Hepatocyte (in vitro differentiated cells): ENCODE results near the gene PNPLA2.

ENCODE experiments used
- EZH2 ChIP-seq: fragments of 200-600 bp; sonication (generic); IDR thresholded peaks from 2 replicates; pipeline ENCODE4 v1.6.1; 2016; ENCODE audit warnings: antibody characterized with exemption, mild to moderate bottlenecking, borderline replicate concordance
- EZH2phosphoT487 ChIP-seq: fragments of 200-600 bp; sonication (generic); IDR thresholded peaks from one replicate; pipeline ENCODE4 v1.6.1; 2018; ENCODE audit warnings: antibody characterized with exemption, mild to moderate bottlenecking, low read depth, moderate library complexity; ENCODE audit not compliant: unreplicated experiment, severe bottlenecking
- TF ChIP-seq, protein P1 (sequence below): fragments of 200-600 bp; sonication (generic); IDR thresholded peaks from 2 replicates; pipeline ENCODE4 v1.5.1; 2016; ENCODE audit warnings: antibody characterized with exemption, mild to moderate bottlenecking; ENCODE audit not compliant: poor library complexity

DNA sequence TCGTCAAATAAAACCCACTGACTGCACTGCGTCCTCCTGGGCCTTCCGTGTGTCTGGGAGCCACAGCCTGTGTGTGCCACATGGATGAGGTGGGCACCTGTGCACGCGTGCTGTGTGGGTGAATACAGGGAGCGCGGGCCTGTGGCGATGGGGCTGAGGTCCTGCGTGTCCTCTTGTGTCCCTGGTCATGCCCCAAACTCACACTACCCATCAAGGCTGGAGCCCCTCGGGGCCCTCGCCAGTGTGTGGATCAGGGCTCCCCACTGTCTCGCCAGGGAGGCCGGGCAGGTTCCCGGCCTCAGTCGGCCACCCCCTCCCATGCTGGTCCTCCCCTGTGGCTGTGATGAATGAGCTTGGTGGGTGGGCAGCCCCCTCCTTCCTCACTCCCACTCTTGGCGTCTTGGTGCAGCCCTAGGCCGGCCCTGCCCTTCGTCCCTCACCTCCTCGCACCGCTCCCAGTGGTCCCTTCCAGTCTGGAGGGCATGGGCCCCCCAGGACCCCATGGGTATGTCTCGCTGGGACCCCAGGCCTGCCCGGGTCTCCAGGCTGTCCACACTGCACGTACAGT, 13.3 kb downstream of the PNPLA2 start:
- TF ChIP-seq, protein P1, sequence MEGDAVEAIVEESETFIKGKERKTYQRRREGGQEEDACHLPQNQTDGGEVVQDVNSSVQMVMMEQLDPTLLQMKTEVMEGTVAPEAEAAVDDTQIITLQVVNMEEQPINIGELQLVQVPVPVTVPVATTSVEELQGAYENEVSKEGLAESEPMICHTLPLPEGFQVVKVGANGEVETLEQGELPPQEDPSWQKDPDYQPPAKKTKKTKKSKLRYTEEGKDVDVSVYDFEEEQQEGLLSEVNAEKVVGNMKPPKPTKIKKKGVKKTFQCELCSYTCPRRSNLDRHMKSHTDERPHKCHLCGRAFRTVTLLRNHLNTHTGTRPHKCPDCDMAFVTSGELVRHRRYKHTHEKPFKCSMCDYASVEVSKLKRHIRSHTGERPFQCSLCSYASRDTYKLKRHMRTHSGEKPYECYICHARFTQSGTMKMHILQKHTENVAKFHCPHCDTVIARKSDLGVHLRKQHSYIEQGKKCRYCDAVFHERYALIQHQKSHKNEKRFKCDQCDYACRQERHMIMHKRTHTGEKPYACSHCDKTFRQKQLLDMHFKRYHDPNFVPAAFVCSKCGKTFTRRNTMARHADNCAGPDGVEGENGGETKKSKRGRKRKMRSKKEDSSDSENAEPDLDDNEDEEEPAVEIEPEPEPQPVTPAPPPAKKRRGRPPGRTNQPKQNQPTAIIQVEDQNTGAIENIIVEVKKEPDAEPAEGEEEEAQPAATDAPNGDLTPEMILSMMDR: no peak
- TF ChIP-seq EZH2: no peak
- TF ChIP-seq EZH2phosphoT487: no peak
